HepG2 (cell line): ENCODE results near the gene ITPRIPL1. TPM values are rescaled to one million over a fixed set of nuclear protein-coding genes. Genes with fewer than 3 reads are reported as not detected.

ENCODE experiments used
- BORCS8-MEF2B ChIP-seq: sonication (generic); formaldehyde crosslinking; IDR thresholded peaks from 2 replicates; pipeline ENCODE4 v1.8.0; 2022; ENCODE audit warnings: mild to moderate bottlenecking, missing genetic modification reagents
- FOXK2 ChIP-seq: fragments of 450-650 bp; IDR thresholded peaks from 2 replicates; pipeline ENCODE4 v1.6.1; 2016
- FOXM1 ChIP-seq: sonication (generic); formaldehyde crosslinking; IDR thresholded peaks from 2 replicates; pipeline ENCODE4 v1.5.0; 2020; ENCODE audit warnings: missing genetic modification reagents
- HOXA7 ChIP-seq: sonication (generic); formaldehyde crosslinking; IDR thresholded peaks from 2 replicates; pipeline ENCODE4 v1.8.1; 2022; ENCODE audit warnings: mild to moderate bottlenecking, missing genetic modification reagents, moderate library complexity
- ISX ChIP-seq: sonication (generic); formaldehyde crosslinking; conservative IDR thresholded peaks from 2 replicates; pipeline ENCODE4 v1.5.0; 2020; ENCODE audit warnings: missing genetic modification reagents
- KMT2B ChIP-seq: IDR thresholded peaks from 2 replicates; pipeline ENCODE4 v1.6.1; 2016; ENCODE audit warnings: missing genetic modification reagents, missing compliant biosample characterization
- MED13 ChIP-seq: sonication (generic); formaldehyde crosslinking; IDR thresholded peaks from 2 replicates; pipeline ENCODE4 v1.5.0; 2020; ENCODE audit warnings: missing genetic modification reagents
- MLX ChIP-seq: IDR thresholded peaks from 2 replicates; pipeline ENCODE4 v1.6.1; 2016
- RCOR2 ChIP-seq: IDR thresholded peaks from 2 replicates; pipeline ENCODE4 v1.6.1; 2016; ENCODE audit warnings: missing biosample characterization, missing genetic modification reagents
- RFX5 ChIP-seq: IDR thresholded peaks from 2 replicates; pipeline ENCODE4 v1.6.1; 2011; ENCODE audit warnings: low read depth, low read length, improper control_type of control experiment
- RFXANK ChIP-seq: IDR thresholded peaks from 2 replicates; pipeline ENCODE4 v1.6.1; 2016
- SIX1 ChIP-seq: sonication (generic); formaldehyde crosslinking; IDR thresholded peaks from 2 replicates; pipeline ENCODE4 v1.4.0; 2020; ENCODE audit warnings: missing genetic modification reagents, borderline replicate concordance
- SMAD9 ChIP-seq: sonication (generic); formaldehyde crosslinking; IDR thresholded peaks from 2 replicates; pipeline ENCODE4 v1.5.1; 2020; ENCODE audit warnings: mild to moderate bottlenecking, missing genetic modification reagents
- ZBTB33 ChIP-seq: sonication (generic); formaldehyde crosslinking; IDR thresholded peaks from 2 replicates; pipeline ENCODE4 v1.4.0; 2020; ENCODE audit warnings: missing genetic modification reagents
- ZFP36L2 ChIP-seq: sonication (generic); formaldehyde crosslinking; IDR thresholded peaks from 2 replicates; pipeline ENCODE4 v1.4.0; 2020; ENCODE audit warnings: missing genetic modification reagents
- ZFP37 ChIP-seq: sonication (generic); formaldehyde crosslinking; IDR thresholded peaks from 2 replicates; pipeline ENCODE4 v1.4.0; 2020; ENCODE audit warnings: missing genetic modification reagents, borderline replicate concordance
- ZNF205 ChIP-seq: IDR thresholded peaks from 2 replicates; pipeline ENCODE4 v1.6.1; 2018; ENCODE audit warnings: missing biosample characterization, missing genetic modification reagents
- ZNF30 ChIP-seq: sonication (generic); formaldehyde crosslinking; IDR thresholded peaks from 2 replicates; pipeline ENCODE4 v1.5.0; 2020; ENCODE audit warnings: mild to moderate bottlenecking, missing genetic modification reagents
- ZNF335 ChIP-seq: sonication (generic); formaldehyde crosslinking; IDR thresholded peaks from 2 replicates; pipeline ENCODE4 v1.4.0; 2020; ENCODE audit warnings: missing genetic modification reagents
- ZNF33B ChIP-seq: sonication (generic); formaldehyde crosslinking; IDR thresholded peaks from 2 replicates; pipeline ENCODE4 v1.5.1; 2020; ENCODE audit warnings: mild to moderate bottlenecking, missing genetic modification reagents
- ZNF350 ChIP-seq: sonication (generic); formaldehyde crosslinking; IDR thresholded peaks from 2 replicates; pipeline ENCODE4 v1.4.0; 2020; ENCODE audit warnings: mild to moderate bottlenecking, low read depth, missing genetic modification reagents, borderline replicate concordance
- ZNF501 ChIP-seq: sonication (generic); formaldehyde crosslinking; IDR thresholded peaks from 2 replicates; pipeline ENCODE4 v1.5.1; 2020; ENCODE audit warnings: mild to moderate bottlenecking, moderate library complexity, missing genetic modification reagents
- ZNF552 ChIP-seq: sonication (generic); formaldehyde crosslinking; IDR thresholded peaks from 2 replicates; pipeline ENCODE4 v1.9.0; 2022; ENCODE audit warnings: missing genetic modification reagents, mild to moderate bottlenecking, borderline replicate concordance
- polyA plus RNA-seq, 8 experiments: library from polyadenylated mRNA; depleted of rRNA in 3 of 8; stranded (reverse) in 7 of 8; unstranded in 1 of 8; fragments of >200 nt; fragmentation: Illumina TruSeq in 4 of 8; extraction: Trizol in 4 of 8; gene quantifications; 2 replicates each; pipeline versions ENCODE4 v1.2.1 to v1.2.3, GENCODE V29; 2011 to 2016; ENCODE audit warnings: low read depth in 4 of 8, missing spikeins in 1 of 8, mixed read lengths in 1 of 8; ENCODE audit not compliant: insufficient read depth in 1 of 8
- total RNA-seq, 5 experiments: library from RNA; depleted of rRNA; stranded (reverse); fragments of >200 nt; fragmentation: Illumina TruSeq; extraction: Trizol; gene quantifications; 2 replicates each; pipeline ENCODE4 v1.2.3, GENCODE V29; 2016; ENCODE audit warnings: low read depth in 1 of 5
- TF ChIP-seq, protein P1 (sequence below): fragments of 450-650 bp; IDR thresholded peaks from 2 replicates; pipeline ENCODE4 v1.6.1; 2017
- TF ChIP-seq, protein P2 (sequence below): sonication (generic); formaldehyde crosslinking; IDR thresholded peaks from 2 replicates; pipeline ENCODE4 v1.4.0; 2020; ENCODE audit warnings: missing genetic modification reagents
- TF ChIP-seq, protein P3 (sequence below): sonication (generic); formaldehyde crosslinking; IDR thresholded peaks from 2 replicates; pipeline ENCODE4 v1.8.1; 2022; ENCODE audit warnings: mild to moderate bottlenecking, missing genetic modification reagents

The ITPRIPL1 gene
- total and polyA plus RNA-seq, 2 of the 13 experiments (the other 11 are each of a cell fraction or from before 2014, with no cell fraction given): 4.3 to 11.7 TPM

DNA sequence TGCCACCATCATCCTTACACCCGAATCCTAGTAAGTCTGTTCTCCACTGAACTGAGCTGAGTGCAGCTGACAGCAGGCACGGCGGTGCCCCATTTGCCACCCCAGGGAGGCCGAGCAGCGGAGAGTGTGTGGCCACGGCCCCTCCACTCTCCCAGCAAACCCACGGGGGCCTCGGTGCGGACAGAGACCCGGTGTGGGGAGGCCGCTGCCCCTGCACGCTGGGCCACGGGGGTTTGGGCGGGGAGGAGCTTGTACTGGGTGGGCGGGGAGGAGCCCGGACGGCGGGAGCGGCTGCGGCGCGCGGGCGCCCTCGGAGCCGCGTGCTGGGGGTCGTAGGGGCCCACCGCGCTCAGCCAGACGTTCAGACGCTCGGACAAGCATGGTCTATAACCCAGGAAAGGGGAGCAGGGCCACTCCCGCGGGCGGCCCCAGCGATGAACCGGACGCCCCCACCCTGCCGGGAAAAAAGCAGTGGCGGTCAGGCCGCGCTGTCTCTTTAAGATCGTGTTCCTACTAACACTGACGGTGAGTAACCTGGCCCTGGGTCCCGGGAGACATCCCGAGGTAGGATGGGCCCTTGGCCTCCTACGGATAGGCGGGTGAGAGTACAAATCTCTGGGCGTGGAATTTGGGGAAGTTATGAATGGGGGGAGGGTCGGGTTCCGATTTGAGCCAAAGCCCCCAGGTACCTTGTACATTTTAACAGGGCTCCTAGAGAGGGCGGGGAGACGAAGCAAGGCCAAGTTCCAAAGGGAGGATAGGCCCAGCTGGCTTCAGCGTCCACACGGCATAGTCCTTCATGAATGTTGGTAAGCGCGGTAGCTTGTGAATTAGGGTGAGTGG lies at the start of gene ITPRIPL1 (continued):
- TF ChIP-seq ZNF205: 0 out of 2 replicates have a peak, but pooled peaks have one; percentile 47
- no peak for TF ChIP-seq MLX (CRISPR knock-in tag)
- TF ChIP-seq ZNF33B (CRISPR knock-in tag): peak; percentile 80
- no peak for TF ChIP-seq HOXA7 (CRISPR knock-in tag)
- TF ChIP-seq ZFP37 (CRISPR knock-in tag): no peak
- TF ChIP-seq, protein P1, sequence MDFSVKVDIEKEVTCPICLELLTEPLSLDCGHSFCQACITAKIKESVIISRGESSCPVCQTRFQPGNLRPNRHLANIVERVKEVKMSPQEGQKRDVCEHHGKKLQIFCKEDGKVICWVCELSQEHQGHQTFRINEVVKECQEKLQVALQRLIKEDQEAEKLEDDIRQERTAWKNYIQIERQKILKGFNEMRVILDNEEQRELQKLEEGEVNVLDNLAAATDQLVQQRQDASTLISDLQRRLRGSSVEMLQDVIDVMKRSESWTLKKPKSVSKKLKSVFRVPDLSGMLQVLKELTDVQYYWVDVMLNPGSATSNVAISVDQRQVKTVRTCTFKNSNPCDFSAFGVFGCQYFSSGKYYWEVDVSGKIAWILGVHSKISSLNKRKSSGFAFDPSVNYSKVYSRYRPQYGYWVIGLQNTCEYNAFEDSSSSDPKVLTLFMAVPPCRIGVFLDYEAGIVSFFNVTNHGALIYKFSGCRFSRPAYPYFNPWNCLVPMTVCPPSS: no peak
- no peak for TF ChIP-seq FOXM1 (CRISPR knock-in tag)
- no peak for TF ChIP-seq SMAD9 (CRISPR knock-in tag)
- TF ChIP-seq ZBTB33 (CRISPR knock-in tag): no peak
- no peak for TF ChIP-seq RCOR2
- no peak for TF ChIP-seq ZFP36L2
- no peak for TF ChIP-seq MED13 (CRISPR knock-in tag)
- no peak for TF ChIP-seq FOXK2
- no peak; the same call in none of the 2 replicates for TF ChIP-seq ZNF350
- TF ChIP-seq, protein P2, sequence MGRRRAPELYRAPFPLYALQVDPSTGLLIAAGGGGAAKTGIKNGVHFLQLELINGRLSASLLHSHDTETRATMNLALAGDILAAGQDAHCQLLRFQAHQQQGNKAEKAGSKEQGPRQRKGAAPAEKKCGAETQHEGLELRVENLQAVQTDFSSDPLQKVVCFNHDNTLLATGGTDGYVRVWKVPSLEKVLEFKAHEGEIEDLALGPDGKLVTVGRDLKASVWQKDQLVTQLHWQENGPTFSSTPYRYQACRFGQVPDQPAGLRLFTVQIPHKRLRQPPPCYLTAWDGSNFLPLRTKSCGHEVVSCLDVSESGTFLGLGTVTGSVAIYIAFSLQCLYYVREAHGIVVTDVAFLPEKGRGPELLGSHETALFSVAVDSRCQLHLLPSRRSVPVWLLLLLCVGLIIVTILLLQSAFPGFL: no peak
- no peak for TF ChIP-seq RFXANK (CRISPR knock-in tag)
- TF ChIP-seq KMT2B (CRISPR knock-in tag): 0 out of 2 replicates have a peak, but pooled peaks have one; percentile 23
- no peak for TF ChIP-seq RFX5
- 0 out of 2 replicates have a peak, but pooled peaks have one; percentile 68 for TF ChIP-seq ZNF30 (CRISPR knock-in tag)
- TF ChIP-seq ZNF552: no peak
- TF ChIP-seq ZNF501 (CRISPR knock-in tag): peak; percentile 57; the same call in 1 of the 2 replicates
- TF ChIP-seq, protein P3, sequence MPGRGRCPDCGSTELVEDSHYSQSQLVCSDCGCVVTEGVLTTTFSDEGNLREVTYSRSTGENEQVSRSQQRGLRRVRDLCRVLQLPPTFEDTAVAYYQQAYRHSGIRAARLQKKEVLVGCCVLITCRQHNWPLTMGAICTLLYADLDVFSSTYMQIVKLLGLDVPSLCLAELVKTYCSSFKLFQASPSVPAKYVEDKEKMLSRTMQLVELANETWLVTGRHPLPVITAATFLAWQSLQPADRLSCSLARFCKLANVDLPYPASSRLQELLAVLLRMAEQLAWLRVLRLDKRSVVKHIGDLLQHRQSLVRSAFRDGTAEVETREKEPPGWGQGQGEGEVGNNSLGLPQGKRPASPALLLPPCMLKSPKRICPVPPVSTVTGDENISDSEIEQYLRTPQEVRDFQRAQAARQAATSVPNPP (CRISPR knock-in tag): no peak
- no peak for TF ChIP-seq SIX1
- peak; percentile 56; the same call in 1 of the 2 replicates for TF ChIP-seq BORCS8-MEF2B
- TF ChIP-seq ZNF335 (CRISPR knock-in tag): no peak
- 0 out of 2 replicates have a peak, but pooled peaks have one; percentile 26 for TF ChIP-seq ISX
